ENCODE measurements around the gene CLNK. TPM values are rescaled to one million over a fixed set of nuclear protein-coding genes. Genes with fewer than 3 reads are reported as not detected.

CLNK gene
- polyA plus RNA-seq, 2 of the 4 experiments (the other 2 are of a cell fraction): not detected

GRCh38 chr4:10722957-10723356 is 38.4 kb upstream of the CLNK start:
- no peak for FAIRE-seq
- CTCF ChIA-PET: no interaction called here
- Histone ChIP-seq H3K4me3 (no peak overlapping the region), H3K27ac (no peak overlapping the region), H3K4me2 (no peak overlapping the region), H3K4me1 (no peaks in the 10 kb centered on the region), H3K9me3 (no peaks in the 10 kb centered on the region)
- ATAC-seq: no peak
- 2% methylated on average over 4 of the region's 4 CpGs for WGBS (ENCODE audit: missing lambda C conversion rate)
- POLR2A ChIA-PET: no interaction called here
- TF ChIP-seq BHLHE40 (IDR thresholded peaks at IDR 0.05; ENCODE audit: low read depth, low read length) (no peak), RNF2 (IDR thresholded peaks at IDR 0.05; ENCODE audit: borderline replicate concordance, low read depth) (no peak), JUN (IDR thresholded peaks at IDR 0.05) (no peak), MAZ (IDR thresholded peaks at IDR 0.05; ENCODE audit: borderline replicate concordance, low read depth, low read length) (no peak), CBX8 (IDR thresholded peaks at IDR 0.05) (no peak), ZFP36 (IDR thresholded peaks at IDR 0.05; ENCODE audit: borderline replicate concordance, partially characterized antibody) (no peak), RFX5 (IDR thresholded peaks at IDR 0.05) (no peak), MAX (IDR thresholded peaks at IDR 0.05) (no peak), ZC3H11A (IDR thresholded peaks at IDR 0.05) (no peak), EP300 (IDR thresholded peaks at IDR 0.05) (no peak), SMC3 (IDR thresholded peaks at IDR 0.05) (no peak)
- DNase-seq (ENCODE audit: low read depth in 1 of 2, low spot score in 1 of 2): no peak

GRCh38 chr4:10721616-10722015 is 37.0 kb upstream of the CLNK start:
- Histone ChIP-seq H3K9me3 (no peaks in the 10 kb centered on the region), H3K4me1 (no peaks in the 10 kb centered on the region), H3K4me3 (no peak overlapping the region), H3K27ac (no peak overlapping the region), H3K4me2 (no peak overlapping the region)
- ATAC-seq (no peak), FAIRE-seq (no peak), DNase-seq (ENCODE audit: low read depth in 1 of 2, low spot score in 1 of 2) (no peak)
- 12% methylated on average over 4 of the region's 4 CpGs for WGBS (ENCODE audit: missing lambda C conversion rate)
- TF ChIP-seq RCOR1 (IDR thresholded peaks at IDR 0.05; ENCODE audit: low read depth, low read length) (no peak), MAX (IDR thresholded peaks at IDR 0.05) (no peak), BHLHE40 (IDR thresholded peaks at IDR 0.05; ENCODE audit: low read depth, low read length) (no peak), EHF (CRISPR knock-in tag; IDR thresholded peaks at IDR 0.05) (no peak), MYC (IDR thresholded peaks at IDR 0.05; ENCODE audit: borderline replicate concordance, low read length) (no peak), MAFK (IDR thresholded peaks at IDR 0.05; ENCODE audit: partially characterized antibody) (no peak), NFE2L2 (conservative IDR thresholded peaks at IDR 0.05; ENCODE audit: low read length) (no peak), TFCP2L1 (CRISPR knock-in tag; IDR thresholded peaks at IDR 0.05) (no peak), FOSL2 (IDR thresholded peaks at IDR 0.05) (no peak), FOSL2 (CRISPR knock-in tag; IDR thresholded peaks at IDR 0.05) (no peak), REST (IDR thresholded peaks at IDR 0.05) (no peak), EP300 (IDR thresholded peaks at IDR 0.05) (no peak), CBX2 (IDR thresholded peaks at IDR 0.05; ENCODE audit: borderline replicate concordance, low read depth) (no peak), ZFP36 (IDR thresholded peaks at IDR 0.05; ENCODE audit: borderline replicate concordance, partially characterized antibody) (no peak), FOXS1 (CRISPR knock-in tag; IDR thresholded peaks at IDR 0.05) (no peak), SREBF2 (IDR thresholded peaks at IDR 0.05) (no peak), MAZ (IDR thresholded peaks at IDR 0.05; ENCODE audit: borderline replicate concordance, low read depth, low read length) (no peak), KDM1A (IDR thresholded peaks at IDR 0.05; ENCODE audit: low read depth) (no peak)
- POLR2A ChIA-PET: no interaction called here
- CTCF ChIA-PET: no interaction called here
